ENCODE results near the gene MAP3K10. TPM values are rescaled to one million over a fixed set of nuclear protein-coding genes. Genes with fewer than 3 reads are reported as not detected.

Gene MAP3K10
- total and polyA plus RNA-seq, 9 of the 15 experiments (the other 6 are each of a cell fraction or from before 2014, with no cell fraction given): 0.01 to 8.0 (median 2.7) TPM; not detected in 1

GRCh38 chr19:40249781-40250180 lies 58.6 kb downstream of the MAP3K10 start (continued):
- TF ChIP-seq ZBTB40 (IDR thresholded peaks at IDR 0.05): no peak
- TF ChIP-seq ZBTB40 (CRISPR knock-in tag; IDR thresholded peaks at IDR 0.05): no peak
- no peak for TF ChIP-seq BDP1 (IDR thresholded peaks at IDR 0.05; ENCODE audit: insufficient read depth, insufficient read length)
- no peak for TF ChIP-seq TAF1 (IDR thresholded peaks at IDR 0.05; ENCODE audit: control insufficient read depth, extremely low read depth, insufficient read depth, low read length, severe bottlenecking)

Data from K562 (cell line).